Panc1 (cell line): ENCODE results near the gene PDCL2. TPM values are rescaled to one million over a fixed set of nuclear protein-coding genes. Genes with fewer than 3 reads are reported as not detected.

ENCODE experiments used
- ATAC-seq: fragments of 200-7000 bp; cut with Tn5 transposase; 2 replicates; pipeline ENCODE4 v1.9.1; 2020; ENCODE audit warnings: mild to moderate bottlenecking, moderate library complexity
- BruUV-seq: library from RNA; stranded (reverse); fragments of 400-500 nt; replicated peaks from 2 replicates; lab custom pipeline; 2021; lab: Mats Ljungman, UMichigan
- CTCF ChIA-PET: fragments of 300-600 bp; sonication (Branson Sonifier 250); formaldehyde crosslinking; loops from one replicate; lab custom pipeline; 2022; ENCODE audit warnings: antibody characterized with exemption; lab: Charles Lee
- POLR2A ChIA-PET: fragments of 300-600 bp; sonication (Branson Sonifier 250); formaldehyde crosslinking; loops from one replicate; lab custom pipeline; 2022; ENCODE audit warnings: antibody characterized with exemption; lab: Charles Lee
- DNase-seq: peaks from one replicate; pipeline ENCODE4 v3.0.0-alpha.2; 2010; ENCODE audit warnings: low read depth, low spot score
- H3K27ac ChIP-seq: 2 replicates; pipeline ENCODE4 v1.5.1; 2011; ENCODE audit warnings: mild to moderate bottlenecking, low read length, inconsistent platforms
- H3K27me3 ChIP-seq: fragments of 200-500 bp; sonication (Bioruptor generic); 2 replicates; pipeline ENCODE4 v1.6.0; 2014; ENCODE audit warnings: low read length, inconsistent platforms; ENCODE audit not compliant: control insufficient read depth, insufficient read depth
- H3K36me3 ChIP-seq: fragments of 200-500 bp; sonication (Bioruptor generic); 2 replicates; pipeline ENCODE4 v1.5.1; 2014; ENCODE audit warnings: inconsistent platforms, mild to moderate bottlenecking, low read length, moderate library complexity; ENCODE audit not compliant: control insufficient read depth, insufficient read depth
- H3K4me1 ChIP-seq: 2 replicates; pipeline ENCODE4 v1.5.1; 2011; ENCODE audit warnings: inconsistent platforms, mild to moderate bottlenecking, low read length, moderate library complexity; ENCODE audit not compliant: control insufficient read depth, insufficient read depth
- H3K4me3 ChIP-seq, 2 experiments: 2 replicates each; pipeline ENCODE4 v1.5.1; 2011 to 2012; ENCODE audit warnings: low read depth in 2 of 2, low read length in 2 of 2, mild to moderate bottlenecking in 2 of 2, inconsistent platforms in 1 of 2, moderate library complexity in 1 of 2
- H3K9me3 ChIP-seq: fragments of 200-500 bp; sonication (Bioruptor generic); 2 replicates; pipeline ENCODE4 v1.5.1; 2014; ENCODE audit warnings: low read depth, mild to moderate bottlenecking, inconsistent platforms, low read length, moderate library complexity; ENCODE audit not compliant: control insufficient read depth, insufficient read depth
- POLR2AphosphoS5 ChIP-seq: IDR thresholded peaks from 2 replicates; pipeline ENCODE4 v1.6.1; 2012; ENCODE audit warnings: mild to moderate bottlenecking, low read depth, low read length, moderate library complexity
- REST ChIP-seq, 2 experiments: IDR thresholded peaks; 2 replicates each; pipeline ENCODE4 v1.6.1; 2011 to 2012; ENCODE audit warnings: low read depth in 2 of 2, control low read depth in 1 of 2, low read length in 1 of 2, mild to moderate bottlenecking in 1 of 2, moderate library complexity in 1 of 2; ENCODE audit not compliant: insufficient read depth in 1 of 2
- in situ Hi-C: cut with HindIII; loops from 2 replicates; pipeline ENCODE4 v1.10.0; 2016; ENCODE audit warnings: low sequenced_read_pairs, low pct_unique_long_range_greater_than_20kb
- intact Hi-C: fragments of 100-400 bp; cut with micrococcal nuclease; formaldehyde crosslinking; loops from one replicate; pipeline ENCODE4 v1.10.0; 2022; ENCODE audit not compliant: unreplicated experiment
- total RNA-seq: library from RNA; stranded (reverse); gene quantifications from one replicate; pipeline ENCODE4 v1.2.1, GENCODE V29; 2021; ENCODE audit not compliant: unreplicated experiment
- TF ChIP-seq, protein P1 (sequence below): fragments of 450-650 bp; IDR thresholded peaks from 2 replicates; pipeline ENCODE4 v1.5.1; 2017; ENCODE audit warnings: mild to moderate bottlenecking

Gene PDCL2
- total RNA-seq, 1 experiment from 2014 or later: not detected

DNA sequence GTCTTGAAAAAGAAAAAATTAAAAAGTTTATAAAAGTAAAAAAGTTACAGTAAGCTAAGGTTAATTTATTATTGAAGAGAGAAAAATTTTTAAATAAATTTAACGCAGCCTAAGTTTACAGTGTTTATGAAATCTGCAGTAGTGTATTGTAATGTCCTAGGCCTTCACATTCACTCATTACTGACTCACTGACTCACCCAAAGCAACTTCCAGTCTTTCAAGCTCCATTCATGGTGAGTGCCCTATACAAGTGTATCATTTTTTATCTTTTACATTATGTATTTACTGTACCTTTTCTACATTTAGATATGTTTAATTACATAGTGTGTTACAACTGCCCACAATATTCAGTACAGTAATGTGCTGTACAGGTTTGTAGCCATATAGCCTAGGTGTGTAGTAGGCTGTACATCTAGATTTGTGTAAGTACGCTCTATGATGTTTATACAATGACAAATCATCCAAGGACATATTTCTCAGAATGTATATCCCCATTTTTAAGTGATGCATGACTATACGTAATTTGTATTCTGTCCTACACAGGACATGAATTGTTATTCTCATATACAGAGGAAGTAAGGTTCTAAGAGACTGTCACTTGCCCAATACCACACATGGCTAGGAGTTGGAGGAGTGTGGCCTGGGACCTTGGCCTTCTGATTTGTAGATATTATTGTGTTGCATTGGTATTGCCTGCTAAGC, 19.5 kb upstream of the PDCL2 start:
- Histone ChIP-seq H3K27ac (no peak overlapping the region), H3K9me3 (no peaks in the 10 kb centered on the region), H3K4me1 (no peaks in the 10 kb centered on the region), H3K27me3 (no peaks in the 10 kb centered on the region), H3K4me3 (no peak overlapping the region), H3K36me3 (no peaks in the 10 kb centered on the region)
- no TSS peak for BruUV-seq
- POLR2A ChIA-PET: no interaction called here
- CTCF ChIA-PET: no interaction called here
- intact Hi-C loops (no loop called here), in situ Hi-C loops (no loop called here)
- TF ChIP-seq POLR2AphosphoS5: no peak
- TF ChIP-seq REST (IDR thresholded peaks at IDR 0.05; ENCODE audit: insufficient read depth in 1 of 2, low read depth in 2 of 2, low read length in 1 of 2): no peak
- TF ChIP-seq, protein P1, sequence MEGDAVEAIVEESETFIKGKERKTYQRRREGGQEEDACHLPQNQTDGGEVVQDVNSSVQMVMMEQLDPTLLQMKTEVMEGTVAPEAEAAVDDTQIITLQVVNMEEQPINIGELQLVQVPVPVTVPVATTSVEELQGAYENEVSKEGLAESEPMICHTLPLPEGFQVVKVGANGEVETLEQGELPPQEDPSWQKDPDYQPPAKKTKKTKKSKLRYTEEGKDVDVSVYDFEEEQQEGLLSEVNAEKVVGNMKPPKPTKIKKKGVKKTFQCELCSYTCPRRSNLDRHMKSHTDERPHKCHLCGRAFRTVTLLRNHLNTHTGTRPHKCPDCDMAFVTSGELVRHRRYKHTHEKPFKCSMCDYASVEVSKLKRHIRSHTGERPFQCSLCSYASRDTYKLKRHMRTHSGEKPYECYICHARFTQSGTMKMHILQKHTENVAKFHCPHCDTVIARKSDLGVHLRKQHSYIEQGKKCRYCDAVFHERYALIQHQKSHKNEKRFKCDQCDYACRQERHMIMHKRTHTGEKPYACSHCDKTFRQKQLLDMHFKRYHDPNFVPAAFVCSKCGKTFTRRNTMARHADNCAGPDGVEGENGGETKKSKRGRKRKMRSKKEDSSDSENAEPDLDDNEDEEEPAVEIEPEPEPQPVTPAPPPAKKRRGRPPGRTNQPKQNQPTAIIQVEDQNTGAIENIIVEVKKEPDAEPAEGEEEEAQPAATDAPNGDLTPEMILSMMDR: no peak
- DNase-seq: no peak
- ATAC-seq: no peak

GRCh38 chr4:55610381-55610780, 18.3 kb upstream of the PDCL2 start:
- H3K4me3 ChIP-seq: no peak overlapping the region
- ChIA-PET CTCF (no interaction called here), POLR2A (no interaction called here)
- DNase-seq (no peak), ATAC-seq (no peak)
- H3K36me3 ChIP-seq: no peaks in the 10 kb centered on the region
- no peak overlapping the region for H3K27ac ChIP-seq
- intact Hi-C loops (no loop called here), in situ Hi-C loops (no loop called here)
- no peak for TF ChIP-seq POLR2AphosphoS5
- TF ChIP-seq, protein P1: no peak
- H3K9me3 ChIP-seq: no peaks in the 10 kb centered on the region
- no TSS peak for BruUV-seq
- H3K4me1 ChIP-seq: no peaks in the 10 kb centered on the region
- no peaks in the 10 kb centered on the region for H3K27me3 ChIP-seq
